ENCODE results near the gene RRAS2.
"Not testable (repeated sequence)": the region's sequence is repeated elsewhere in the genome, so short reads cannot be mapped to it uniquely, and the experiment has no call there.

The RRAS2 gene

GRCh38 chr11:14254533-14255237, 104.3 kb downstream of the RRAS2 start:
- Mint-ChIP-seq H3K9me3 (no peaks in the 10 kb centered on the region), H3K27me3 (no peaks in the 10 kb centered on the region), H3K4me1 (ENCODE audit: low read depth) (no peaks in the 10 kb centered on the region), H3K27ac (no peak overlapping the region), H3K4me3 (no peak overlapping the region), H3K36me3 (ENCODE audit: low read depth) (peaks cover 10% of the 10 kb centered on the region)
- DNase-seq, result no peak

- Mint-ChIP-seq H3K27ac (no peak overlapping the region), H3K36me3 (ENCODE audit: low read depth) (peaks cover 10% of the 10 kb centered on the region), H3K4me3 (no peak overlapping the region), H3K9me3 (no peaks in the 10 kb centered on the region), H3K4me1 (ENCODE audit: low read depth) (peaks cover 6% of the 10 kb centered on the region), H3K27me3 (no peaks in the 10 kb centered on the region)
- DNase-seq, result no peak
Measured at GRCh38 chr11:14253840-14254239, 105.1 kb downstream of the RRAS2 start.

DNA sequence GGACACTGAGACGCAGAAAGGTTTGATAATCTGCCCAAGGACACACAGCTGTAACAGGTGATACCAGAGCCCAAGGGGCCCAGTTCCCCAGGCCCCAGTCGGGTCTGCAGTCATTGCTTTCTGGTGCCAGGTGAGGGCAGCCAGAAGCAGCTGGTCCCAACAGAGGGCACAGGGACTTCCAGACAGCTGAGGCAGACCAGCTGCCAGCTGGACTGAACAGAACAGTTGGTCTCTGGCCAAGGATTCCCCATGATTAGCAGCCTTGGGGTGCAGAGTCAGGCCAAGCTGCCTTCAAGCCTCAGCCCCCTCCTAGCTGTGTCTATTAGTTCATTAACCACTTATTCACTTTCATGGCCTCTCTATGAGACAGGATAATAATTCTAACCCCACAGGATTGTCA, 105.6 kb downstream of the RRAS2 start:
- Mint-ChIP-seq H3K36me3 (ENCODE audit: low read depth) (peaks cover 10% of the 10 kb centered on the region), H3K4me3 (no peak overlapping the region), H3K9me3 (no peaks in the 10 kb centered on the region), H3K27me3 (no peaks in the 10 kb centered on the region), H3K27ac (no peak overlapping the region), H3K4me1 (ENCODE audit: low read depth) (peaks cover 10% of the 10 kb centered on the region)
- DNase-seq, result no peak

DNA sequence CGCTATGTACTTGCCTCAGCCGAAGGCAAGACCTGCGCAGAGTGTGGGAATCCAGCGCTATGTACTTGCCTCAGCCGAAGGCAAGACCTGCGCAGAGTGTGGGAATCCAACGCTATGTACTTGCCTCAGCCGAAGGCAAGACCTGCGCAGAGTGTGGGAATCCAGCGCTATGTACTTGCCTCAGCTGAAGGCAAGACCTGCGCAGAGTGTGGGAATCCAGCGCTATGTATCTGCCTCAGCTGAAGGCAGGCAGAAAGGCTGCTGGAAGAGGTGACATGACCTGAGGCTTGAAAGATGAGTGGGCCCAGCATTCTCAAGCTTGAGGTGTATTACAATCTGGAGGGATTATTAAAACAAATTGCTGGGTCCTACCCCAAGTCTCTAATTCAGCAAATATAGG, 106.5 kb downstream of the RRAS2 start:
- H3K4me1 Mint-ChIP-seq (ENCODE audit: low read depth), result peaks cover 18% of the 10 kb centered on the region
- not testable (repeated sequence) for H3K27ac Mint-ChIP-seq; H3K36me3 Mint-ChIP-seq (ENCODE audit: low read depth); H3K27me3 Mint-ChIP-seq; DNase-seq; H3K4me3 Mint-ChIP-seq; H3K9me3 Mint-ChIP-seq

DNA sequence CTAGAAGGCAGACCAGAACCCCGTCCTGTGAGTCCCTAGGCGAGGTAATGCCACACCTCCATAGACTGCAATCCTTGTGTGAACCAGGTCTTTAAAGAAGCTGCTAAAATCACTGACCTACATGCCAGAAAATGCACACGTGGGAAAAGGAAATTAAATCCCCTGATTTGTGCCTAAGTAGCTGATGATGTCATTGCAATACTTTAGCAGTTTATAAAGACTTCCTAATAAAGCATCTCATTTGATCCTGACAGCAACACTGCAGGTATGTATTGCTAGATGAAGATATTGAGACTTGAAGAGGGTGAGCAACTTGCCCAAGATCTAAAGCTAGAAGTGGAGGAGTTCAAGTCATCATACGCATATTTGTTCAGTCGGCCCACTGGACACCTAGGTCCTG, 107.2 kb downstream of the RRAS2 start:
- no peak overlapping the region for H3K4me3 Mint-ChIP-seq
- H3K36me3 Mint-ChIP-seq (ENCODE audit: low read depth), result peaks cover 10% of the 10 kb centered on the region
- no peaks in the 10 kb centered on the region for H3K27me3 Mint-ChIP-seq
- DNase-seq, result no peak
- no peak overlapping the region for H3K27ac Mint-ChIP-seq
- H3K9me3 Mint-ChIP-seq, result no peaks in the 10 kb centered on the region
- H3K4me1 Mint-ChIP-seq (ENCODE audit: low read depth), result peaks cover 19% of the 10 kb centered on the region

DNA sequence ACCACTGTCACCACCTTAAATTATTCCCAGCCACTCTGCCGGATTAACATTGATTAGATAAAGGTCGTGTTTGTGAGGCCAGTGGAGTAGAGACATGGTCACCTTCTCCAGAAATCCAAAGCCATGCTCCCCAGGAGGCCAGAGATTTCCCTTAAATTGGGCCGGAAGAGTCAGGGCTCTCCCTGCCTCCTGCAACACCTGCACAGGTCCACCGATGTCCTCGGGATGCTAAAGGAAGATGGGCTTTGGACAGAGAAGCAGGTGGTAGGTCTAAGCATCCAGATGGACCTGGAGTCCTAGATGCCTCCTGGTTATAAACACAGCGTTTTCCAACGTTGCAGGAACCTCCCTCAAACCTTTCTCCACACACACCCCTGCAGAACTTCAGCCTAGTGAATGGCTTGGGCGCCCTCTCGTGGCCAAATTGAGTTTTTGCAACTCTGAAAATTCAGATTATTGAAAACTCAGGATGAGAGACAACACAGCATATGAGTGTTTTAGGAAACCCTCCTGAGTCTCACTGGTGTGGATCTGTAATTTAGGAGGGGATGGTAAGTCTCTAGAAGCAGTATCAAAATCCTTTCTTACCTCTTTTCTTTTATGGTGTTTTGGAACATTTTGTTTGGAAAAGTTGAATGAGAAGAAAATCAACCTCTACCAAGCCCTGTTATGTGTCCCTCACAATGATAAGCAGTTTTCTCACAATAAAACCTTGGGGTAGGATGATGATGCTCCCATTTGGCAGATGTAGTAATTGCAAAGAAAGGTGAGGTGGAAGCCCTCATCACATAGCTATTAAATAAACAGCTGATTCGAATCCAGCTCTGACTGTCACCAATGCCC, 109.6 kb downstream of the RRAS2 start:
- peaks cover 19% of the 10 kb centered on the region for H3K4me1 Mint-ChIP-seq (ENCODE audit: low read depth)
- no peaks in the 10 kb centered on the region for H3K9me3 Mint-ChIP-seq
- DNase-seq, result peak; percentile 78
- H3K27ac Mint-ChIP-seq, result no peak overlapping the region
- no peaks in the 10 kb centered on the region for H3K36me3 Mint-ChIP-seq (ENCODE audit: low read depth)
- H3K4me3 Mint-ChIP-seq, result no peak overlapping the region
- no peaks in the 10 kb centered on the region for H3K27me3 Mint-ChIP-seq

DNA sequence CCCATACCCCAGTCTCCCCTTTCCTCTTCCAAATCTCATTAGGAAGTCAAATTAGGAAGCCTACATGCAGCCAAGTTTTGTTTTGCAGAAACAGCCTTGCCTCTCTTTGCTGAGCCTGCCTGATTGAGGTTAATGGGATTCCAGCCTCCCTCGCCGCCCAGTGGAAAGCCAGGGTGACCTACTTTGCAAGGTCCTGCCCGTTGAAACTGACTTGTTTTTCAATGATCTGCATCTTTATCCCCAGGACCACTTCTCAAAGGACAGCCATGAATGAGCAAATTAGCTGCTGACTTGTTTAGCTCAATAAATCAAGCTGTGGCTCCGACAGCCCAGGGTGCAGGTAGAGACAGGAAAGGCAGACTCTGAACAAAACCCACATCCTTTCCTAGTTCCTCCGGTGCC, 110.4 kb downstream of the RRAS2 start:
- Mint-ChIP-seq H3K4me3 (no peak overlapping the region), H3K9me3 (no peaks in the 10 kb centered on the region), H3K4me1 (ENCODE audit: low read depth) (peaks cover 19% of the 10 kb centered on the region), H3K27me3 (no peaks in the 10 kb centered on the region), H3K27ac (no peak overlapping the region), H3K36me3 (ENCODE audit: low read depth) (no peaks in the 10 kb centered on the region)
- no peak for DNase-seq

- no peak overlapping the region for H3K27ac Mint-ChIP-seq
- no peak overlapping the region for H3K4me3 Mint-ChIP-seq
- peaks cover 19% of the 10 kb centered on the region for H3K4me1 Mint-ChIP-seq (ENCODE audit: low read depth)
- no peak for DNase-seq
- no peaks in the 10 kb centered on the region for H3K36me3 Mint-ChIP-seq (ENCODE audit: low read depth)
- no peaks in the 10 kb centered on the region for H3K9me3 Mint-ChIP-seq
- H3K27me3 Mint-ChIP-seq, result no peaks in the 10 kb centered on the region
Measured at GRCh38 chr11:14245444-14245843, 113.5 kb downstream of the RRAS2 start.

GRCh38 chr11:14244926-14245325, 114.1 kb downstream of the RRAS2 start:
- H3K27me3 Mint-ChIP-seq, result no peaks in the 10 kb centered on the region
- H3K9me3 Mint-ChIP-seq, result no peaks in the 10 kb centered on the region
- no peak overlapping the region for H3K4me3 Mint-ChIP-seq
- no peak for DNase-seq
- H3K36me3 Mint-ChIP-seq (ENCODE audit: low read depth), result no peaks in the 10 kb centered on the region
- peaks cover 19% of the 10 kb centered on the region for H3K4me1 Mint-ChIP-seq (ENCODE audit: low read depth)
- no peak overlapping the region for H3K27ac Mint-ChIP-seq

- H3K4me1 Mint-ChIP-seq (ENCODE audit: low read depth), result peaks cover 3% of the 10 kb centered on the region
- no peak for DNase-seq
- H3K27me3 Mint-ChIP-seq, result no peaks in the 10 kb centered on the region
- H3K4me3 Mint-ChIP-seq, result no peak overlapping the region
- no peaks in the 10 kb centered on the region for H3K36me3 Mint-ChIP-seq (ENCODE audit: low read depth)
- no peaks in the 10 kb centered on the region for H3K9me3 Mint-ChIP-seq
- H3K27ac Mint-ChIP-seq, result no peak overlapping the region
Measured at GRCh38 chr11:14242733-14243132, 116.2 kb downstream of the RRAS2 start.

DNA sequence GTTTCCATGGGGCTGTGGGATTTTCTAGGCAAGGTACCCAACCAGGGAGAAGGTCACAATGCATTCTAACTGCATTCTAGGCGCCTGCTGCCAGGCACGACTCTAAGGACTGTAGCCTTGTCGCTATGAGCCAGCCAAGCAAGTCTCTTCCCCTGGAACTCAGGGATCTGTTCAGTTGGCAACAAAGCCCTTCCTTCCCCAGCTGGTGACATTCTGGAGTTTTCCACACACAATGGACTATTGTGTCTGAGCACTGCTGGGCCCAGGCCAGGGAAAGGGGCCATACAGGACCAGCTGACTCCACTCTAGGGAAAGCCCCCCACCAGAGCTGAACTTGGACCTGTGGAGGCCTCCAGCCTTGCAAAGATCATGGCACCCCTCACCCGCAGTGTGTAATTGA, 116.8 kb downstream of the RRAS2 start:
- peaks cover 1% of the 10 kb centered on the region for H3K4me1 Mint-ChIP-seq (ENCODE audit: low read depth)
- no peak for DNase-seq
- H3K36me3 Mint-ChIP-seq (ENCODE audit: low read depth), result no peaks in the 10 kb centered on the region
- no peak overlapping the region for H3K27ac Mint-ChIP-seq
- no peaks in the 10 kb centered on the region for H3K27me3 Mint-ChIP-seq
- no peaks in the 10 kb centered on the region for H3K9me3 Mint-ChIP-seq
- no peak overlapping the region for H3K4me3 Mint-ChIP-seq

DNA sequence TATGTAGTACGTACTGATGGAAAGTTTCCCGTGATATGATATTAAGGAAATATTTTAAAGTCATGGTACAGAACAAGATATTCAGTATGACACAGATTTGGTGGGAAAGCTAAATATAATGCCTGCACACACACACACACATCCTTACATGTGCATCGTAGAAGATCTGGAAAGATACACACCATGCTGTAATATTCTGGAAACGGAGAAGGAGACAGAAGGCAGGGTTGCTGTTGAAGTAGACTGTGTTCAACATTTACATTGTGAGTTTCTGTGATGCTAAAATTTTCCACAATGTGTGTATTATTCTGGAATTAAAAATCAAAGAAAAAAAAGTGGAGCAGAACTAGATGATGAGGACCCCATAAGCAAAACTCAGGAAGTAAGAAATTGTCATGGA, 118.0 kb downstream of the RRAS2 start:
- H3K27me3 Mint-ChIP-seq, result no peaks in the 10 kb centered on the region
- no peaks in the 10 kb centered on the region for H3K9me3 Mint-ChIP-seq
- H3K27ac Mint-ChIP-seq, result no peak overlapping the region

GRCh38 chr11:14240221-14240620, 118.8 kb downstream of the RRAS2 start:
- Mint-ChIP-seq H3K27ac (no peak overlapping the region), H3K4me1 (ENCODE audit: low read depth) (peaks cover 1% of the 10 kb centered on the region), H3K9me3 (no peaks in the 10 kb centered on the region), H3K4me3 (no peak overlapping the region), H3K36me3 (ENCODE audit: low read depth) (no peaks in the 10 kb centered on the region), H3K27me3 (no peaks in the 10 kb centered on the region)
- no peak for DNase-seq

More for the DNA sequence above, 118.0 kb downstream of the RRAS2 start:
- DNase-seq, result no peak
- no peaks in the 10 kb centered on the region for H3K36me3 Mint-ChIP-seq (ENCODE audit: low read depth)
- H3K4me3 Mint-ChIP-seq, result no peak overlapping the region
- peaks cover 1% of the 10 kb centered on the region for H3K4me1 Mint-ChIP-seq (ENCODE audit: low read depth)

DNA sequence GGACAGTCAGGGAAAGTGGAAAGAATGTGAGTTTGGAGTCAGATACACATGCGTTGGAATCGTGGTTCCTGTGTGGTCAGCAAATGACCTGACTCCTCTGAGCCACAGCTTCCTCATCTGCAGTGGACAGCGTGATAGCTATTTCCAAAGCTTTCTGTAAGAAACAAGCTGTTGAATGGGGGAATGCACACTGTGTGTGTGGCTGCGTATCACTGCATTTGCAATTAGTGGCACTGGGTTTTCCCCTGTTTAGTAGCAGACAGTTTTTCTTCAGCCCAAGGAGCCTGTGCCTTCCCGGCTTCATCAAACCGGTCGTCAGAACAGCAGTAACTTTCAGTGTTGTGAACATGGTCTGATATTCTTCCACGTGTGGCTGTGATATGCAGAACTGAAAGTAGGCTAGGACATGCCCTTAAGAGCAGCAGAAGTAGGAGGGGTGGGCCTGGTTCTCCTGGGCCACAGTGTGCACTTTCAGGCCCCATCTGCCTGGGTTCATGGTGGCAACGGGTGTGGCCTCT, 121.5 kb downstream of the RRAS2 start:
- Mint-ChIP-seq H3K4me1 (ENCODE audit: low read depth) (peaks cover 1% of the 10 kb centered on the region), H3K36me3 (ENCODE audit: low read depth) (no peaks in the 10 kb centered on the region), H3K4me3 (no peak overlapping the region), H3K27ac (no peak overlapping the region), H3K27me3 (peaks cover 1% of the 10 kb centered on the region), H3K9me3 (no peaks in the 10 kb centered on the region)
- no peak for DNase-seq

- Mint-ChIP-seq H3K27ac (no peak overlapping the region), H3K36me3 (ENCODE audit: low read depth) (no peaks in the 10 kb centered on the region), H3K4me1 (ENCODE audit: low read depth) (peaks cover 1% of the 10 kb centered on the region), H3K4me3 (no peak overlapping the region), H3K9me3 (no peaks in the 10 kb centered on the region), H3K27me3 (peaks cover 3% of the 10 kb centered on the region)
- DNase-seq, result no peak
Measured at GRCh38 chr11:14235701-14236100, 123.3 kb downstream of the RRAS2 start.
